Esophagus (tissue), 2 donors: Measurements from ENCODE around the gene EPB41L2. TPM values are rescaled to one million over a fixed set of nuclear protein-coding genes. Genes with fewer than 3 reads are reported as not detected.

Experiments used
- H3K27ac ChIP-seq, 2 donors: one replicate each; pipeline ENCODE4 v1.5.1; 2013; ENCODE audit warnings: low read depth in 2 of 2, mild to moderate bottlenecking in 2 of 2, inconsistent platforms in 1 of 2, low read length in 1 of 2, moderate library complexity in 1 of 2
- H3K27me3 ChIP-seq, 2 donors: one replicate each; pipeline ENCODE4 v1.6.1; 2013; ENCODE audit warnings: low read length in 2 of 2, control low read depth in 1 of 2, mild to moderate bottlenecking in 1 of 2; ENCODE audit not compliant: insufficient read depth in 2 of 2, control insufficient read depth in 1 of 2
- H3K36me3 ChIP-seq, 2 donors: one replicate each; pipeline ENCODE4 v1.6.1; 2013; ENCODE audit warnings: low read length in 1 of 2; ENCODE audit not compliant: control insufficient read depth in 2 of 2, insufficient read depth in 2 of 2
- H3K4me1 ChIP-seq, 2 donors: one replicate each; pipeline ENCODE4 v1.6.1; 2013; ENCODE audit warnings: low read length in 1 of 2; ENCODE audit not compliant: control insufficient read depth in 2 of 2, insufficient read depth in 2 of 2
- H3K4me3 ChIP-seq, 2 donors: one replicate each; pipeline ENCODE4 v1.5.1; 2013; ENCODE audit warnings: low read length in 2 of 2, mild to moderate bottlenecking in 2 of 2, low read depth in 1 of 2, moderate library complexity in 1 of 2
- H3K9me3 ChIP-seq, 2 donors: one replicate each; pipeline ENCODE4 v1.6.1; 2013; ENCODE audit warnings: mild to moderate bottlenecking in 2 of 2, low read depth in 1 of 2, low read length in 1 of 2, moderate library complexity in 1 of 2; ENCODE audit not compliant: control insufficient read depth in 2 of 2, insufficient read depth in 1 of 2
- WGBS, 2 donors: extraction: QIAGEN DNeasy Blood & Tissue Kit; methylation state at CpG; one replicate each; pipeline ENCODE4 v1.1.7; 2013; 5-methylcytosine and 5-hydroxymethylcytosine counted together
- polyA plus RNA-seq, 2 donors: library from polyadenylated mRNA; stranded (reverse); fragments of 200-250 nt; gene quantifications; one replicate each; pipeline ENCODE4 v1.2.3, GENCODE V29; 2013
- donor health status: healthy with polysubstance abuse.
- donor health status: Bipolar disorder and iron deficiency.

EPB41L2 gene
- polyA plus RNA-seq, 2 donors, result 6.7 to 7.8 TPM

DNA sequence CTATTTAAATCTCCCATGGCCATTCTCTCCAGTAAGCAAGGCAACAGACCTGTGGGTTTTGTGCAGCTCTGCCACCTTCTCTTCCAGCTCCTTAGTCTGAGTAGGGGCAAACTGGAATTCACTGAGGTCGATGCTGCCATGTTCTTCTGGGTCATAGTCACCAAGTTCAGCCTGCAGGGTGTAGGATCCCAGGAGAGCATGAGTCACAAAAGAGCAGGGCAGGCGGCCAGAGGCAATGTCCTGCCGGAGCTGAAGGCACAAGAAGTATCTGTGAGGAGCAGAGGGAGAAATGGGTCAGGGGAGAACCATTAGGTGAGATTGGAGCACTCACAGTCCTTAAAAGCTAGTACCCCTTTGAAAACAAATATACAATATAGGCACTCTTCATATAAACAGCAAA is 162.1 kb downstream of the EPB41L2 start:
- Histone ChIP-seq H3K27ac (no peak overlapping the region), H3K27me3 (no peaks in the 10 kb centered on the region), H3K4me1 (peaks cover 0 to 4% of the 10 kb centered on the region in 2 donors), H3K4me3 (no peak overlapping the region), H3K9me3 (no peaks in the 10 kb centered on the region), H3K36me3 (no peaks in the 10 kb centered on the region)
- WGBS, 2 donors, result 67 to 74% methylated on average over 3 of the region's 3 CpGs

GRCh38 chr6:130896249-130896648 is 166.8 kb downstream of the EPB41L2 start:
- 86 to 87% methylated on average over 5 of the region's 5 CpGs for WGBS, 2 donors
- Histone ChIP-seq H3K9me3 (no peaks in the 10 kb centered on the region), H3K4me3 (no peak overlapping the region), H3K27me3 (no peaks in the 10 kb centered on the region), H3K4me1 (peaks cover 0 to 4% of the 10 kb centered on the region in 2 donors), H3K36me3 (peaks cover 2% of the 10 kb centered on the region in 2 donors), H3K27ac (no peak overlapping the region)

GRCh38 chr6:130895516-130895915 is 167.5 kb downstream of the EPB41L2 start:
- Histone ChIP-seq H3K36me3 (peaks cover 2% of the 10 kb centered on the region in 2 donors), H3K27me3 (no peaks in the 10 kb centered on the region), H3K4me3 (no peak overlapping the region), H3K4me1 (peaks cover 0 to 2% of the 10 kb centered on the region in 2 donors), H3K27ac (no peak overlapping the region), H3K9me3 (no peaks in the 10 kb centered on the region)
- 53 to 61% methylated on average over 2 of the region's 2 CpGs for whole genome bisulfite sequencing, 2 donors

DNA sequence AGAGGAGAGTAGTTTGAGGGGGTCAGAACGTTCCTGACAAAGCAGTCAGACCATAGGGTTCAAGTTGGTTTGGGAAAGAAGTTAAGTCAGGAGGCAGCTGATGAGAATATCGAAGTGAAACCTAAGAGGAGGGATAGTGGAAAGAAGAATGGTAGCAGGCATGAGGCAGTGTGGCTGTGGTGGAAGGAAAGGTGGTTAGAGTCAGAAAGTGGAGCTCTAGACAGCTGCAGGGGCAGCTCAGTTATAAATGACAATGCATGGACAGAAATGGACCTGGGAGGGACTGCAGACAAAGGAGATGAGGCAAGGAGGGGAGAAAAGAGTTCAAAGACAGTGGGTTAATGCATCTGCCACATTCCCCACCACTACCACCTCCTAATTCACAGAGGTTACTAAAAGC is 169.3 kb downstream of the EPB41L2 start:
- Histone ChIP-seq H3K27me3 (no peaks in the 10 kb centered on the region), H3K4me1 (peaks cover 0 to 2% of the 10 kb centered on the region in 2 donors), H3K27ac (no peak overlapping the region), H3K36me3 (peaks cover 2% of the 10 kb centered on the region in 2 donors), H3K9me3 (no peaks in the 10 kb centered on the region), H3K4me3 (no peak overlapping the region)
- WGBS, 2 donors, result 80 to 89% methylated on average over 2 of the region's 2 CpGs

GRCh38 chr6:130893277-130893676 is 169.8 kb downstream of the EPB41L2 start:
- no peak overlapping the region for H3K27ac ChIP-seq
- H3K4me3 ChIP-seq, result no peak overlapping the region
- H3K27me3 ChIP-seq, result no peaks in the 10 kb centered on the region
- peaks cover 2% of the 10 kb centered on the region in 2 donors for H3K36me3 ChIP-seq
- H3K9me3 ChIP-seq, result no peaks in the 10 kb centered on the region
- 78 to 89% methylated on average over 2 of the region's 2 CpGs for WGBS, 2 donors
- H3K4me1 ChIP-seq, result peaks cover 0 to 2% of the 10 kb centered on the region in 2 donors

GRCh38 chr6:130890521-130890971 is 172.5 kb downstream of the EPB41L2 start:
- Histone ChIP-seq H3K9me3 (no peaks in the 10 kb centered on the region), H3K36me3 (peaks cover 2% of the 10 kb centered on the region in 2 donors), H3K27ac (no peak overlapping the region), H3K27me3 (no peaks in the 10 kb centered on the region), H3K4me1 (no peaks in the 10 kb centered on the region), H3K4me3 (no peak overlapping the region)
- 71 to 85% methylated on average over 2 of the region's 2 CpGs for WGBS, 2 donors

- peaks cover 0 to 2% of the 10 kb centered on the region in 2 donors for H3K36me3 ChIP-seq
- H3K27me3 ChIP-seq, result no peaks in the 10 kb centered on the region
- WGBS, 2 donors, result 93 to 96% methylated on average over 2 of the region's 2 CpGs
- H3K9me3 ChIP-seq, result no peaks in the 10 kb centered on the region
- no peaks in the 10 kb centered on the region for H3K4me1 ChIP-seq
- H3K4me3 ChIP-seq, result no peak overlapping the region
- no peak overlapping the region for H3K27ac ChIP-seq
Observed at GRCh38 chr6:130889423-130889822, 173.6 kb downstream of the EPB41L2 start.

GRCh38 chr6:130888246-130888645 is 174.8 kb downstream of the EPB41L2 start:
- H3K27me3 ChIP-seq, result no peaks in the 10 kb centered on the region
- 78 to 86% methylated on average over 2 of the region's 2 CpGs for WGBS, 2 donors
- H3K4me3 ChIP-seq, result no peak overlapping the region
- H3K4me1 ChIP-seq, result no peaks in the 10 kb centered on the region
- peaks cover 0 to 1% of the 10 kb centered on the region in 2 donors for H3K36me3 ChIP-seq
- H3K9me3 ChIP-seq, result no peaks in the 10 kb centered on the region
- H3K27ac ChIP-seq, result no peak overlapping the region

- no peaks in the 10 kb centered on the region for H3K27me3 ChIP-seq
- H3K36me3 ChIP-seq, result no peaks in the 10 kb centered on the region
- no peak overlapping the region for H3K27ac ChIP-seq
- 97 to 98% methylated on average over 2 of the region's 2 CpGs for WGBS, 2 donors
- no peaks in the 10 kb centered on the region for H3K9me3 ChIP-seq
- no peak overlapping the region for H3K4me3 ChIP-seq
- H3K4me1 ChIP-seq, result no peaks in the 10 kb centered on the region
Observed at GRCh38 chr6:130886966-130887365, 176.1 kb downstream of the EPB41L2 start.

DNA sequence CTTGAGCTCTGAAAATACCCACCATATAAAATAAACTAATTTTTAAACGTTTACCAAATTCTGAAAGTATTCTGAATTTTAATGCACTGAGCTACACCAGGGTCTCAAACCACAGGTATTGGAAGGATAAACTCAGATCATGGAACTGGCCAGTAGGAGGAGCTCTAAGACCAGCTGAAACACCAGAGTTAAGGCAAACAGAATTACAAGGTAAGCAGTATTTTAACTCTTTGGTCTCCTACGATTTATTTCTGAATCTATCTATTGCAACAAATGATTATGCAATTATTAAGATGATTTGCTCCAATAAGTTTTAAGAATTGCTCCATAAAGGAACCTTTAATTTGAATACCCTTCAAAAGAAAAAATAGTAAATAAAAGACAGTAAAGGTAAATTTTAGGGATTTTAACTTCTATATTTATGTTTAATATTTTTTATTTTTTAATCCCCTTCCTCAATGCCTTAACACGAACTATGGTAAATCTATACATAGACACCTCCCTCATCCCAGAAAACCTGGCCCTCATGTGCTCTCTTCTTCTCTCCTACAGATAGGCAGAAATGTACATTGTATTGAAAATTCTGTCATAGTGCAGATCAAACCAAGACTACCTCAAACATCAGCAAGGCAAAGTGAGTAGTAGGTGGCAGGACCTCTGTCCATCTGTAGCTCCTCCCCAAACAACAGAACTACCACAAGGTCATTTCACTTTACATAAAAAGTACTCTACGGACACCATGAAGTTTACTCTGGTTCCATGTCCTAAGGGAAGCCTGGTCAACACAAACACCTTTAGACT is 177.5 kb downstream of the EPB41L2 start:
- Histone ChIP-seq H3K27me3 (no peaks in the 10 kb centered on the region), H3K4me3 (no peak overlapping the region), H3K9me3 (no peaks in the 10 kb centered on the region), H3K4me1 (no peaks in the 10 kb centered on the region), H3K36me3 (no peaks in the 10 kb centered on the region), H3K27ac (no peak overlapping the region)
- WGBS, 2 donors, result 27 to 30% methylated on average over 4 of the region's 4 CpGs
